A673 (cell line): Measurements from ENCODE around the gene ENOX1. TPM values are rescaled to one million over a fixed set of nuclear protein-coding genes. Genes with fewer than 3 reads are reported as not detected.

Experiments used
- BruUV-seq: library from RNA; stranded (reverse); fragments of 400-500 nt; replicated peaks from 2 replicates; lab custom pipeline; 2021; lab: Mats Ljungman, UMichigan
- CTCF ChIA-PET: fragments of 300-600 bp; sonication (Branson Sonifier 250); formaldehyde crosslinking; loops from one replicate; lab custom pipeline; 2022; ENCODE audit warnings: antibody characterized with exemption; lab: Charles Lee
- POLR2A ChIA-PET: fragments of 300-600 bp; sonication (Branson Sonifier 250); formaldehyde crosslinking; loops from one replicate; lab custom pipeline; 2022; ENCODE audit warnings: antibody characterized with exemption; ENCODE audit not compliant: low non-redundant PET; lab: Charles Lee
- DNase-seq: peaks from one replicate; pipeline ENCODE4 v3.0.0-alpha.2; 2015; ENCODE audit warnings: low spot score
- H3K27ac ChIP-seq: fragments of 200-600 bp; sonication (generic); 2 replicates; pipeline ENCODE4 v1.5.1; 2016; ENCODE audit warnings: mixed run types, low read depth, mild to moderate bottlenecking, mixed read lengths, antibody characterized with exemption, low read length; ENCODE audit not compliant: poor library complexity, severe bottlenecking
- H3K27me3 ChIP-seq: fragments of 200-600 bp; sonication (generic); replicated peaks from 2 replicates; pipeline ENCODE4 v1.6.1; 2017; ENCODE audit warnings: mixed run types, low read depth, mild to moderate bottlenecking, mixed read lengths, antibody characterized with exemption, low read length; ENCODE audit not compliant: insufficient read depth, poor library complexity
- H3K36me3 ChIP-seq: fragments of 200-600 bp; sonication (generic); 2 replicates; pipeline ENCODE4 v1.6.1; 2016; ENCODE audit warnings: mixed run types, mild to moderate bottlenecking, mixed read lengths, antibody characterized with exemption, low read length; ENCODE audit not compliant: insufficient read depth, poor library complexity, severe bottlenecking
- H3K4me1 ChIP-seq: fragments of 200-600 bp; sonication (generic); 2 replicates; pipeline ENCODE4 v1.6.1; 2017; ENCODE audit warnings: mixed run types, mild to moderate bottlenecking, mixed read lengths, antibody characterized with exemption, low read length; ENCODE audit not compliant: insufficient read depth, poor library complexity, severe bottlenecking
- H3K4me3 ChIP-seq: fragments of 200-600 bp; sonication (generic); 2 replicates; pipeline ENCODE4 v1.5.1; 2016; ENCODE audit warnings: low read depth, mixed run types, mild to moderate bottlenecking, mixed read lengths, low read length; ENCODE audit not compliant: poor library complexity, severe bottlenecking
- H3K9me3 ChIP-seq: fragments of 200-600 bp; sonication (generic); 2 replicates; pipeline ENCODE4 v1.6.1; 2016; ENCODE audit warnings: mixed run types, low read depth, mild to moderate bottlenecking, mixed read lengths, antibody characterized with exemption, low read length; ENCODE audit not compliant: poor library complexity, severe bottlenecking
- EZH2 ChIP-seq: fragments of 200-600 bp; sonication (generic); IDR thresholded peaks from 2 replicates; pipeline ENCODE4 v1.6.1; 2017; ENCODE audit warnings: borderline replicate concordance, low read depth, mild to moderate bottlenecking, mixed read lengths, antibody characterized with exemption, low read length; ENCODE audit not compliant: poor library complexity, severe bottlenecking
- intact Hi-C: fragments of 100-400 bp; cut with micrococcal nuclease; formaldehyde crosslinking; loops from one replicate; pipeline ENCODE4 v1.10.0; 2022; ENCODE audit not compliant: unreplicated experiment
- total RNA-seq: library from RNA; stranded (reverse); gene quantifications from 2 replicates; pipeline ENCODE4 v1.2.3, GENCODE V29; 2021
- TF ChIP-seq, protein P1 (sequence below): fragments of 300-800, 200-600 bp; sonication (generic); conservative IDR thresholded peaks from 2 replicates; pipeline ENCODE4 v1.5.1; 2017; ENCODE audit warnings: low read depth, mild to moderate bottlenecking, antibody characterized with exemption, low read length, moderate library complexity, mixed read lengths

The ENOX1 gene
- total RNA-seq, 1 experiment from 2014 or later, result 4.4 TPM

DNA sequence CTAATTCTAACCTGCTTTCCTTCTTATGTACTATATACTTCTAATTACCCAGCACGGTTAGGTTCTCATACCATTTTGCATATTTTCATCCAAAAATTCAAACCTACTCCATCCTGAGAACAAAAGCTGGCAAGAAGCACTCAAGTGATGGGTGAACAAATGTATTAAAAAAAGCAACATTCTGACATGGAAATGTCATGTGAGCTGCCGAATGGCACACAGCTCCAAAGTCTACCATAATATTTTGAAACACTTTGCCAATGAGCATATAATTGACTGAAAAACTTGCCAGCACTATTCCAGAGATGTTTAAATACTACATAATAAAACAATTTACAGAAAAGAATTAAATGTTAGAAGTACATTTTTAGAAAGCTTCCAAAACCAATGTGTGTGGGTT, 274.6 kb downstream of the ENOX1 start:
- BruUV-seq, result no TSS peak

DNA sequence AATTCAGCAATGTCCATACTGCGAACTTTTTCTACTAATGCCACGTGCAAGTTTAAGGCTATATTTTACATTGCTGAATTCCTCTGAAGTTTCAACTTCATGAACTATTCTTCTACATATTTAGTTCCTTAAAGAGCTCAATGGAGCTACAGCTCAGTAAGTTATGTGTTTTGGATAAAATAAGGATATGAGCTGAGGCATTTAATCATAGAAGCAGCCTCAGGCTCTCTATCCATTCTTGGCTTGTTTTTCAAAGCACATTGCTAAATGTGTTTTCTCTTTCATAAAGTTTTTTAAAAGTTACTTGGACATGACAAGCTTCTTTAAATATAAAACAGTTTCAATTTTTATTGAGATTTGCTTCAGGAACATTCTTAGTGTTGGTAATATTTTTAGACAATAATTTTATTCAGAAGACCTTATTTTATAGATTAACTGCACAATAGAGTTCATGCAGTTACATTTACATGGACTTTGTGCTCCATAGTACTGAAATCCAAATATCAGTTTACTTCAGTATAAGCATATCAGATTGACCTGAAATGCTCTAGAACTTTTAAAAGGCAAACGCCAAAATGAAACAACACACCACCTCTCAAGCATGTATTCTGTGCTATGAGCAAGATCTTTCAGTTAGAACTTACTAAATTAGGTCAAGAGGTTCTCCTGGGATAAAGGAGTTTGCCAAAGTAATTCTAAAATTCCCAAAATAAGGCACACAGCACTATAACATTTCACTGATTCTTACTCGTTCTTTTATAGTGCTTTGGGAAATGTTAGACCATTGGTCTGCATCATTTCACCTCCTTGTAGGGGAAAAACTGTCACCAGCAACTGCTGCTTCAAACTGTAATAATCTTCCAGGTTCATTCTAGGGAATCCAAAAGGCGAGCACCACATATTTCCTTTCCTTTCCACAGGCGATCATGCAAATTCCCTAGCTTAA, 275.5 kb downstream of the ENOX1 start:
- CTCF ChIA-PET, result no interaction called here
- no TSS peak for BruUV-seq
- Histone ChIP-seq H3K4me3 (no peak overlapping the region), H3K27ac (no peak overlapping the region), H3K4me1 (no peaks in the 10 kb centered on the region), H3K36me3 (no peaks in the 10 kb centered on the region), H3K27me3 (no peaks in the 10 kb centered on the region), H3K9me3 (no peaks in the 10 kb centered on the region)
- POLR2A ChIA-PET, result no interaction called here
- TF ChIP-seq, protein P1, sequence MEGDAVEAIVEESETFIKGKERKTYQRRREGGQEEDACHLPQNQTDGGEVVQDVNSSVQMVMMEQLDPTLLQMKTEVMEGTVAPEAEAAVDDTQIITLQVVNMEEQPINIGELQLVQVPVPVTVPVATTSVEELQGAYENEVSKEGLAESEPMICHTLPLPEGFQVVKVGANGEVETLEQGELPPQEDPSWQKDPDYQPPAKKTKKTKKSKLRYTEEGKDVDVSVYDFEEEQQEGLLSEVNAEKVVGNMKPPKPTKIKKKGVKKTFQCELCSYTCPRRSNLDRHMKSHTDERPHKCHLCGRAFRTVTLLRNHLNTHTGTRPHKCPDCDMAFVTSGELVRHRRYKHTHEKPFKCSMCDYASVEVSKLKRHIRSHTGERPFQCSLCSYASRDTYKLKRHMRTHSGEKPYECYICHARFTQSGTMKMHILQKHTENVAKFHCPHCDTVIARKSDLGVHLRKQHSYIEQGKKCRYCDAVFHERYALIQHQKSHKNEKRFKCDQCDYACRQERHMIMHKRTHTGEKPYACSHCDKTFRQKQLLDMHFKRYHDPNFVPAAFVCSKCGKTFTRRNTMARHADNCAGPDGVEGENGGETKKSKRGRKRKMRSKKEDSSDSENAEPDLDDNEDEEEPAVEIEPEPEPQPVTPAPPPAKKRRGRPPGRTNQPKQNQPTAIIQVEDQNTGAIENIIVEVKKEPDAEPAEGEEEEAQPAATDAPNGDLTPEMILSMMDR, result no peak
- no peak for TF ChIP-seq EZH2
- no peak for DNase-seq
- intact Hi-C loops, result no loop called here

More for the DNA sequence above, 274.6 kb downstream of the ENOX1 start:
- Histone ChIP-seq H3K4me3 (no peak overlapping the region), H3K36me3 (no peaks in the 10 kb centered on the region), H3K27me3 (no peaks in the 10 kb centered on the region), H3K4me1 (no peaks in the 10 kb centered on the region), H3K9me3 (no peaks in the 10 kb centered on the region), H3K27ac (no peak overlapping the region)
- intact Hi-C loops, result no loop called here
- no peak for DNase-seq
- POLR2A ChIA-PET, result no interaction called here
- TF ChIP-seq, protein P1, result no peak
- no peak for TF ChIP-seq EZH2
- CTCF ChIA-PET, result no interaction called here

DNA sequence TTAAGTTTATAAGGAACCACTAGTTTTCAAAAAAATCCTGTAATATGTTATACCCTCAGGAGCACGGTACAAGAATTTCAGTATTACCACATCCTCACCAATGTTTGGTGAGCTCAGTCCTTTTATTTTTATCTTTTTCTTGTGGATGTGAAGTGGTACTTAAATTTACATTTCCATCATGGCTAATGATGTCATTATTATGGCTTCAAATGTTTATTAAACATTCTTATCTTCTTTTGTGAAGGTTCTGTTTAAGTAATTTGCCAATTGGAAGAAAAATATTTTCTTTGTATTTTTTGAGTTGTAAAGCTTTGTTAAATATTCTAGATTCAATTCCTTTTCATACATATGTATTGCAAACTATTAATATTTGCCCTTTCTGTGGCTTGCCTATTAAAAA, 291.0 kb downstream of the ENOX1 start:
- peaks cover 6% of the 10 kb centered on the region for H3K9me3 ChIP-seq
- BruUV-seq, result no TSS peak
- intact Hi-C loops, result no loop called here
- H3K4me3 ChIP-seq, result no peak overlapping the region
- H3K4me1 ChIP-seq, result no peaks in the 10 kb centered on the region
- CTCF ChIA-PET, result no interaction called here
- no peak overlapping the region for H3K27ac ChIP-seq
- H3K36me3 ChIP-seq, result no peaks in the 10 kb centered on the region
- no peak for TF ChIP-seq EZH2
- TF ChIP-seq, protein P1, result no peak
- H3K27me3 ChIP-seq, result no peaks in the 10 kb centered on the region
- DNase-seq, result no peak
- POLR2A ChIA-PET, result no interaction called here
